ENCODE measurements around the gene NKD2.

DNA sequence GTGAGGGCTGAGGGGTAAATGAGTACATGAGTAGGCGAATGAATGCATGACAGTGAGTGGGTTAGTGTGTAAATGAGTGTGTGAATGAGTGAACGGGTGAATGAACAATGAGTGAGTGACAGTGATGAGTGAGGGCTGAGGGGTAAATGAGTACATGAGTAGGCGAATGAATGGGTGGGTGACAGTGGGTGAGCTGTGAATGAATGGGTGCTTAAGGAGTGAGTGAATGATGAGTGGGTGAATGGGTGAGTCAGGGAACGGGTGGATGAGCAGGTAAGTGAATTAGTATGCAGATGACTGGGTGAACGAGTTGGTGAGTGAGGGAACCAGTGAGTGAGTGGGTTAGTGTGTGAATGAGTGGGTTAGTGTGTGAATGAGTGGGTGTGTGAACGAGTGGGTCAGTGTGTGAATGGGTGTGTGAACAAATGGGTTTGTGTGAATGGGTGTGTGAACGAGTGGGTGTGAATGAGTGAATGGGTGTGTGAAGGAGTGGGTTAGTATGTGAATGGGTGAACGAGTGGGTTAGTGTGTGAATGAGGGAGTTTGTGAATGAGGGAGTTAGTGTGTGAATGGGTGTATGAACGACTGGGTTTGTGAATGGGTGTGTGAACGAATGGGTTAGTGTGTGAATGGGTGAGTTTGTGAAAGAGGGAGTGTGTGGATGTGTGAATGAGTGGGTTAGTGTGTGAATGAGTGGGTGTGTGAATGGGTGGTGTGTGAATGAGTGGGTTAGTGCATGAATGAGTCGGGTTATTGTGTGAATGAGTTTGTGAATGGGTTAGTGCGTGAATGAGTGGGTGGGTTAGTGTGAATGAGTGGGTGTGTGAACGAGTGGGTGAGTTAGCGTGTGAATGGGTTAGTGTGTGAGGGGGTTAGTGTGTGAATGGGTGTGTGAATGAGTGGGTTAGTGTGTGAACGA, 32.9 kb downstream of the NKD2 start:
- TF ChIP-seq ZNF274 (IDR thresholded peaks at IDR 0.05; ENCODE audit: low read depth, low read length) (no peak), YY1 (IDR thresholded peaks at IDR 0.05; ENCODE audit: insufficient read depth, insufficient read length) (no peak)
